VCaP (cell line): Measurements from ENCODE around the gene IL4R.

ENCODE experiments used
- H3K27ac ChIP-seq: fragments of 450-650 bp; 2 replicates; pipeline ENCODE4 v1.5.1; 2017
- CTCF ChIP-seq: fragments of 450-650 bp; conservative IDR thresholded peaks from 2 replicates; pipeline ENCODE4 v1.5.1; 2017; ENCODE audit warnings: mild to moderate bottlenecking, moderate library complexity

IL4R gene

GRCh38 chr16:27353853-27354252, 40.1 kb downstream of the IL4R start:
- TF ChIP-seq CTCF: no peak
- H3K27ac ChIP-seq: no peak overlapping the region

GRCh38 chr16:27355610-27356009, 41.8 kb downstream of the IL4R start:
- no peak for TF ChIP-seq CTCF
- H3K27ac ChIP-seq: no peak overlapping the region

- H3K27ac ChIP-seq: no peak overlapping the region
- TF ChIP-seq CTCF: no peak
These were observed 43.0 kb downstream of the IL4R start for GRCh38 chr16:27356794-27357193.

- TF ChIP-seq CTCF: no peak
- no peak overlapping the region for H3K27ac ChIP-seq
These were observed 45.3 kb downstream of the IL4R start for GRCh38 chr16:27359051-27359450.

GRCh38 chr16:27359615-27360014, 45.8 kb downstream of the IL4R start:
- no peak overlapping the region for H3K27ac ChIP-seq
- no peak for TF ChIP-seq CTCF

GRCh38 chr16:27361987-27362386, 48.2 kb downstream of the IL4R start:
- no peak for TF ChIP-seq CTCF
- H3K27ac ChIP-seq: no peak overlapping the region

- H3K27ac ChIP-seq: no peak overlapping the region
- no peak for TF ChIP-seq CTCF
These were observed 48.9 kb downstream of the IL4R start for GRCh38 chr16:27362570-27363245.
